Esophagus squamous epithelium (tissue), 4 donors: ENCODE results near the gene SPARCL1.

Experiments used
- POLR2A ChIP-seq, 4 donors: fragments of 450-650 bp; IDR thresholded peaks; one replicate each; pipeline ENCODE4 v1.6.1; 2017; ENCODE audit warnings: antibody characterized with exemption in 4 of 4, mild to moderate bottlenecking in 4 of 4, moderate library complexity in 3 of 4
- TF ChIP-seq, protein P1 (sequence below), 6 experiments: fragments of 450-650 bp in 4 of 6; fragments of 200-600 bp in 2 of 6; sonication (generic) in 2 of 6; IDR thresholded peaks; one replicate each; pipeline ENCODE4 v1.5.1; 2016 to 2019; ENCODE audit warnings: antibody characterized with exemption in 6 of 6, mild to moderate bottlenecking in 4 of 6, moderate library complexity in 4 of 6

DNA sequence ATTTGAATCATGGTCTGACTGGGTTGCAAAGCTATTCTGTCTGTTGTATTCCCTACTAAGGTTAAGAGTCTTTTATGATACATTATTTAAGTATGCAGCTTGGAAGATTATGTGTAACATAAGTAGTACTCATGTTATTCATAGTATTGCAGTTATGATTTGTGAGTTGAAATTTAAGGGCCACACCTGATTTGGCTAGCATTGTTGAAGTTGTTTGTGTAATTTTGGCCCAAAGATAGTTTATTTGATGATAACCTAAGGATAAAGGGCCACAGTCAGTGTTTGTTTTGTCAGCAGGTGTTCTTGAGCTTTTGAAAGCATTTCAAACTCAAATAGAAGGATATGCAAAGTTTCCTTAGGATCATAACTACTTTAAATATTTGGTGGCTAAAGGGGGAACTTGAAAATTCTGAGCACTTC is 67.9 kb downstream of the SPARCL1 start:
- TF ChIP-seq, protein P1, sequence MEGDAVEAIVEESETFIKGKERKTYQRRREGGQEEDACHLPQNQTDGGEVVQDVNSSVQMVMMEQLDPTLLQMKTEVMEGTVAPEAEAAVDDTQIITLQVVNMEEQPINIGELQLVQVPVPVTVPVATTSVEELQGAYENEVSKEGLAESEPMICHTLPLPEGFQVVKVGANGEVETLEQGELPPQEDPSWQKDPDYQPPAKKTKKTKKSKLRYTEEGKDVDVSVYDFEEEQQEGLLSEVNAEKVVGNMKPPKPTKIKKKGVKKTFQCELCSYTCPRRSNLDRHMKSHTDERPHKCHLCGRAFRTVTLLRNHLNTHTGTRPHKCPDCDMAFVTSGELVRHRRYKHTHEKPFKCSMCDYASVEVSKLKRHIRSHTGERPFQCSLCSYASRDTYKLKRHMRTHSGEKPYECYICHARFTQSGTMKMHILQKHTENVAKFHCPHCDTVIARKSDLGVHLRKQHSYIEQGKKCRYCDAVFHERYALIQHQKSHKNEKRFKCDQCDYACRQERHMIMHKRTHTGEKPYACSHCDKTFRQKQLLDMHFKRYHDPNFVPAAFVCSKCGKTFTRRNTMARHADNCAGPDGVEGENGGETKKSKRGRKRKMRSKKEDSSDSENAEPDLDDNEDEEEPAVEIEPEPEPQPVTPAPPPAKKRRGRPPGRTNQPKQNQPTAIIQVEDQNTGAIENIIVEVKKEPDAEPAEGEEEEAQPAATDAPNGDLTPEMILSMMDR (IDR thresholded peaks at IDR 0.05): no peak
- TF ChIP-seq POLR2A (IDR thresholded peaks at IDR 0.05): no peak
